Neuron (in vitro differentiated cells): ENCODE data around the gene TRUB1.
"Not testable (repeated sequence)": the region's sequence is repeated elsewhere in the genome, so short reads cannot be mapped to it uniquely, and the experiment has no call there.

Source experiments
- H2AFZ ChIP-seq: one replicate; pipeline ENCODE4 v1.6.1; 2013; ENCODE audit warnings: low read depth, mild to moderate bottlenecking, inconsistent platforms, low read length, moderate library complexity
- H3K27me3 ChIP-seq: one replicate; pipeline ENCODE4 v1.6.1; 2013; ENCODE audit warnings: low read length; ENCODE audit not compliant: insufficient read depth
- H3K36me3 ChIP-seq: one replicate; pipeline ENCODE4 v1.6.1; 2013; ENCODE audit warnings: low read length; ENCODE audit not compliant: insufficient read depth
- H3K4me1 ChIP-seq: one replicate; pipeline ENCODE4 v1.6.1; 2013; ENCODE audit warnings: low read length; ENCODE audit not compliant: insufficient read depth
- H3K4me3 ChIP-seq: 2 replicates; pipeline ENCODE4 v1.5.1; 2013; ENCODE audit warnings: mild to moderate bottlenecking, low read length, moderate library complexity
- H3K9me3 ChIP-seq: one replicate; pipeline ENCODE4 v1.6.1; 2013; ENCODE audit warnings: low read length

Gene TRUB1

GRCh38 chr10:114937962-114938855, at the start of gene TRUB1:
TSS of gene TRUB1 (plus strand) at chr10:114938195. CDS start at chr10:114938254, 59 bp downstream.
- H3K4me1 ChIP-seq = peaks cover 11% of the 10 kb centered on the region
- peak within 1 kb of the TSS; percentile 68 for H2AFZ ChIP-seq
- peaks cover 20% of the 10 kb centered on the region for H3K36me3 ChIP-seq
- peak within 1 kb of the TSS; percentile 97 for H3K4me3 ChIP-seq
- no peaks in the 10 kb centered on the region for H3K27me3 ChIP-seq
- H3K9me3 ChIP-seq = no peaks in the 10 kb centered on the region

DNA sequence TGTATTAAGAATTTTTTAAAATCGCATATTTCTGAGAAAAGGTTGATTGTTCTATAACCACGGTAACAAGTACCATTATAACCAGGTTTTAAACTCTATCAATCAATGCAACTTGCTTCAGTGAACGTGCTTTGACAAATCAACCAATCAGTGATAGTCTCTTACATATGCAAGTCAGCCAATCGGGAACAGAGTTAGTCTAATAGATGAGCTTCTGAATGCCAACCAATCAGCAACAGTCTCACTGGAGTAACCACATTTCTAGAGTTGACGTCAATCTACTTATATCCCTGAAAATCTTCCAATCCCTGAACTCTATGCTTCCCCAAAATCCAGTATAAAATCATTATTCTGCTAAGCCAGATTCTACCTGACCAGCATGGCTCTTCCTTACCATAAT, 44.7 kb upstream of the TRUB1 start:
- Histone ChIP-seq H2AFZ (no peak overlapping the region), H3K4me1 (peaks cover 4% of the 10 kb centered on the region), H3K36me3 (no peaks in the 10 kb centered on the region)

DNA sequence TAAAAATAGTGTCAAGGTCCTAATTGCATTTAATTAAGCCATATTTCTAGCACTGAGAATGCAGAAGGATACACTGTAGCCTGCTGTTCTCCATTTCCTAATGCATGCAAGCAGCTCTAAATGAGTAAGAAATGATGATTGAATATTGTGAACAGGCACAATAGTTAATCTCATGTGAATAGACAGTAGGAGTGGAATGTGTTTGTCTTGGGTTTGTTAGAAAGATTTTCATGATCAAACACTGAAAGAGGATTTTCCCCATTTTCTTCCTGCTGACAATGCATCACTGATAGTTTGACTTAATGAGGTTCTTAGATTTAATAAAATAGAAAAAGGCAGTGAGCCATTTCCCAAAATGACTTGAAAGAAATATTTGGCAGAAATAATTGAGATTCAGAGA, 43.1 kb upstream of the TRUB1 start:
- Histone ChIP-seq H3K4me3 (no peak overlapping the region), H3K9me3 (no peaks in the 10 kb centered on the region), H3K27me3 (peaks cover 3% of the 10 kb centered on the region), H2AFZ (no peak overlapping the region), H3K4me1 (peaks cover 5% of the 10 kb centered on the region), H3K36me3 (no peaks in the 10 kb centered on the region)

More for the DNA sequence above, 44.7 kb upstream of the TRUB1 start:
- peaks cover 3% of the 10 kb centered on the region for H3K27me3 ChIP-seq
- H3K4me3 ChIP-seq = no peak overlapping the region
- H3K9me3 ChIP-seq = no peaks in the 10 kb centered on the region

DNA sequence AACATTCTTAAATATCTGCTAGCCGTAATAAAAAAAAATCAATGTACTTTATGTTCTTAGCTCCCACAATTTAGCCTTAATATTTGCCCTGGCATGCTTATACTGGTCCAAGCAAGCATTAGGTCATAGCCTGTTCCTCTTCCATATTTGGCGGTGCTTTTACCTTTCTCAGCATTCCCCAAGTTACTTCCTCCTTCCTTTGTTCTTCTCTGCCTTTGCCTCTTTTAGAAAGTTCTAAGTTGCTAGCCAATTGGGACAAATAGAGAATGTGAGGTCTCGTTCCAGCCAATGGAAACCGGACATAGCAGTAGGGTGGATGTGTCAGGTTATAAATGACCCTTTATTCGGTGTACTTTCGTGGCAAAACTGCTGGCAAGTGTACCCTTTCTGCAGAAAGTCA, 41.0 kb upstream of the TRUB1 start:
- not testable (repeated sequence) for H3K27me3 ChIP-seq, H3K36me3 ChIP-seq, H3K4me3 ChIP-seq, H2AFZ ChIP-seq, H3K4me1 ChIP-seq, H3K9me3 ChIP-seq

DNA sequence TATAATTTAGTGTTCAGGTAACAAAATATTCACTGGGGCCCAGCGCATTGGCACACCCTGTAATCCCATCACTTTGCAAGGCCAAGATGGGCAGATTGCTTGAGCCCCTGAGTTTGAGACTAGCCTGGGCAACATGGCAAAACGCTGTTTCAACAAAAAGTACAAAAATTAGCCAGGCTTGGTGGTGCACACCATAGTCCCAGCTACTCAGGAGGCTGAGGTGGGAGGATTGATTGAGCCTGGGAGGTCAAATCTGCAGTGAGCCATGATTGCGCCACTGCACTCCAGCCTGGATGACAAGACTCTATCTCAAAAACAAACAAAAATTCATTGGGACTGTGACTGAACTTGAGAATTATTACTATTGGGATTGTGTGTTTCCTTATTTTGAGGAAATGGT, 40.4 kb upstream of the TRUB1 start:
- H3K4me3 ChIP-seq = no peak overlapping the region
- no peaks in the 10 kb centered on the region for H3K36me3 ChIP-seq
- no peak overlapping the region for H2AFZ ChIP-seq
- H3K27me3 ChIP-seq = peaks cover 3% of the 10 kb centered on the region
- no peaks in the 10 kb centered on the region for H3K9me3 ChIP-seq
- peaks cover 11% of the 10 kb centered on the region for H3K4me1 ChIP-seq

- Histone ChIP-seq H3K36me3 (no peaks in the 10 kb centered on the region), H2AFZ (no peak overlapping the region), H3K27me3 (peaks cover 3% of the 10 kb centered on the region), H3K9me3 (no peaks in the 10 kb centered on the region), H3K4me1 (peaks cover 11% of the 10 kb centered on the region), H3K4me3 (no peak overlapping the region)
These were observed 38.0 kb upstream of the TRUB1 start for GRCh38 chr10:114899982-114900381.

GRCh38 chr10:114900658-114901057, 37.3 kb upstream of the TRUB1 start:
- Histone ChIP-seq H3K36me3 (no peaks in the 10 kb centered on the region), H3K4me1 (peaks cover 11% of the 10 kb centered on the region), H3K9me3 (no peaks in the 10 kb centered on the region), H2AFZ (no peak overlapping the region), H3K27me3 (peaks cover under 1% of the 10 kb centered on the region), H3K4me3 (no peak overlapping the region)

DNA sequence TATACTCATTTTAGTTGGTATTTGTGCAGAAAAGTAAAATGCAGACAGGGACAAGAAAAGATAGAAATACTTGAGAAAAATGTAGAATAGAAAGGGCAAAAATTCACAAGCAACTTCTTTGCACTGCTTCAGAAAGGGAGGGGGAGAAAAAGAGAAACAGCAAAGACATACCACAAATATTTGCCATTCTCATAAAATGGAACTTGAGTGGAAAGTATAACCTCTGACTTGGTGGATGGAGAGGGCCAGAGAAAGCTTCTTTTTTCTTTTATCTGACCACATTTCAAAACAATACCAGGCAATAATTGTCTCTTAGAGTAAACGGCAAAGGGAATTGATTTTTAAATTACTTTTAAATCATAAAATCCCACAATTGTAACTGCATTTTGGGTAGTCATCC, 35.8 kb upstream of the TRUB1 start:
- H3K9me3 ChIP-seq = no peaks in the 10 kb centered on the region
- no peaks in the 10 kb centered on the region for H3K27me3 ChIP-seq
- no peak overlapping the region for H3K4me3 ChIP-seq
- H3K36me3 ChIP-seq = no peaks in the 10 kb centered on the region
- no peak overlapping the region for H2AFZ ChIP-seq
- H3K4me1 ChIP-seq = peaks cover 11% of the 10 kb centered on the region

GRCh38 chr10:114905450-114905849, 32.5 kb upstream of the TRUB1 start:
- H3K9me3 ChIP-seq = no peaks in the 10 kb centered on the region
- no peaks in the 10 kb centered on the region for H3K27me3 ChIP-seq
- no peak overlapping the region for H2AFZ ChIP-seq
- H3K4me3 ChIP-seq = no peak overlapping the region
- H3K4me1 ChIP-seq = peaks cover 6% of the 10 kb centered on the region
- H3K36me3 ChIP-seq = no peaks in the 10 kb centered on the region

DNA sequence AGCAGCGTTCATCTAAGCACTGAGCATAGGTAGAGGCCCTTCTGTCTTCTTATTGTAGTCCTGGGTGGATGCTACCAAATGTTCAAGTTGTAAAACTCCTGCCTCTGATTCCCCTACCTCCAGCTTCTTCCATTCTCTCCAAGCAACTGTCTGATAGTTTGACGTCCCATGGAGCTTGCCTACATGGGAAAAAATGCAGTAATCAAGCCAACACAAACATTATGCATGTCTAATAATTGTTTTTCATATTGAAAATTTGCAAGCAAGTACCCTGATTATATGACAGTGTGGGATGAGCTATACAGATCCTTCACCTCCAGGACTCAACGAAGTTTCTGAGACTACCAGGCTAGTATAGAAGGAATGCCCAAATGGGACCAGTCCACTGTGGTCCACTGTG, 31.0 kb upstream of the TRUB1 start:
- Histone ChIP-seq H3K27me3 (no peaks in the 10 kb centered on the region), H3K4me3 (no peak overlapping the region), H3K9me3 (no peaks in the 10 kb centered on the region), H3K36me3 (no peaks in the 10 kb centered on the region), H3K4me1 (peaks cover 5% of the 10 kb centered on the region), H2AFZ (no peak overlapping the region)

GRCh38 chr10:114908896-114909295, 29.1 kb upstream of the TRUB1 start:
- Histone ChIP-seq H3K4me1 (no peaks in the 10 kb centered on the region), H3K36me3 (no peaks in the 10 kb centered on the region)

GRCh38 chr10:114911052-114911711, 26.8 kb upstream of the TRUB1 start:
- Histone ChIP-seq H3K36me3 (no peaks in the 10 kb centered on the region), H3K27me3 (no peaks in the 10 kb centered on the region), H2AFZ (no peak overlapping the region), H3K9me3 (no peaks in the 10 kb centered on the region), H3K4me1 (no peaks in the 10 kb centered on the region), H3K4me3 (no peak overlapping the region)

More at GRCh38 chr10:114908896-114909295, 29.1 kb upstream of the TRUB1 start:
- no peaks in the 10 kb centered on the region for H3K27me3 ChIP-seq
- H2AFZ ChIP-seq = no peak overlapping the region
- no peak overlapping the region for H3K4me3 ChIP-seq
- no peaks in the 10 kb centered on the region for H3K9me3 ChIP-seq

DNA sequence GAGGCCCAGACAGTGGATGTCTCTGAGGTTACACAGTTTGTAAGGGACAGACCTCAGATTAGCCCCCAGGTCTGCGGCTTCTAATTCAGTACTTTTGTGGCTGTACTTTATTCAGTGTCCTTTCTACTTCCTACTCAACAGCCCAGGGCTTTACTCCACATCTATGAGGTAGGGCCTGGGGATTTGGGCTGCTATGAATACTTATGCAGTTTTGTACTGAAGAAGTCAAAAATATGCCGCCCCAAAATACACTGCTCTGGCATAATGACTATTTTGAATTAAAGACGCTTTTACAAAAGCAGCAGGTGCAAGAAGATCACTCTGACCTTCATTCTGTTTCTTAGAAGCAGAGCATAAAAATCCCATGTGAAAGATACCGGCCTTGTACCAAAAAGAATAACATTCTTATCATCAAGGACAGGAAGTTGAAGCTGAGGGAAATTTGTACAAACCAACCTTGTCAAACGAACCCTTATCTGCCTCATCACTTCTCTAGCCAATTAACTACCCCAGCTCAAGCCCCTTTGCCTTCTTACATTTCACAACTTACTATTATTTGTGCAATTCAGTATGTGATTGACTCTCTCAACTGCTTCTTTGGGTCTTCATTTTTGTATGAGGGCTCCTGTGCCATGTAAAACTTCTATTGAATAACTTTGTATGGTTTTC, 26.1 kb upstream of the TRUB1 start:
- H3K4me3 ChIP-seq = no peak overlapping the region
- H3K27me3 ChIP-seq = no peaks in the 10 kb centered on the region
- H3K9me3 ChIP-seq = no peaks in the 10 kb centered on the region
- H2AFZ ChIP-seq = no peak overlapping the region
- H3K4me1 ChIP-seq = no peaks in the 10 kb centered on the region
- H3K36me3 ChIP-seq = no peaks in the 10 kb centered on the region
